Sigmoid colon (tissue), 7 donors: ENCODE data around the gene DNAI1. TPM values are rescaled to one million over a fixed set of nuclear protein-coding genes. Genes with fewer than 3 reads are reported as not detected.

Experiments
- DNase-seq: peaks from one replicate; pipeline ENCODE4 v3.0.0-alpha.2; 2019
- H3K27ac ChIP-seq, 4 donors: fragments of 200-600 bp; sonication (generic); one replicate each; pipeline ENCODE4 v1.5.1; 2016 to 2019; ENCODE audit warnings: mild to moderate bottlenecking in 1 of 4
- H3K27me3 ChIP-seq, 3 donors: fragments of 200-600 bp; sonication (generic); one replicate each; pipeline ENCODE4 v1.5.1; 2019; ENCODE audit warnings: mild to moderate bottlenecking in 1 of 3
- H3K36me3 ChIP-seq, 4 donors: fragments of 200-600 bp; sonication (generic); one replicate each; pipeline ENCODE4 v1.5.1; 2016 to 2019
- H3K4me1 ChIP-seq, 4 donors: fragments of 200-600 bp; sonication (generic); one replicate each; pipeline ENCODE4 v1.5.1; 2017 to 2019
- H3K4me3 ChIP-seq, 4 donors: fragments of 200-600 bp; sonication (generic); one replicate each; pipeline ENCODE4 v1.5.1; 2017 to 2019; ENCODE audit warnings: mild to moderate bottlenecking in 2 of 4, moderate library complexity in 1 of 4
- H3K9me3 ChIP-seq, 4 donors: fragments of 200-600 bp in 3 of 4; sonication (generic) in 3 of 4; one replicate each; pipeline versions ENCODE4 v1.5.1 to v1.6.1; 2013 to 2019
- CTCF ChIP-seq, 4 experiments: fragments of 450-650 bp in 3 of 4; fragments of 200-600 bp in 1 of 4; IDR thresholded peaks; one replicate each; pipeline ENCODE4 v1.5.1; 2016 to 2019; ENCODE audit warnings: antibody characterized with exemption in 4 of 4, mild to moderate bottlenecking in 3 of 4, moderate library complexity in 2 of 4
- EP300 ChIP-seq, 4 donors: sonication (generic); formaldehyde crosslinking; IDR thresholded peaks; one replicate each; pipeline ENCODE4 v1.6.1; 2017; ENCODE audit warnings: antibody characterized with exemption in 4 of 4
- POLR2A ChIP-seq, 2 donors: fragments of 450-650 bp; IDR thresholded peaks; one replicate each; pipeline ENCODE4 v1.6.1; 2016; ENCODE audit warnings: antibody characterized with exemption in 2 of 2, mild to moderate bottlenecking in 2 of 2, moderate library complexity in 2 of 2
- POLR2AphosphoS5 ChIP-seq, 4 donors: sonication (generic); formaldehyde crosslinking; IDR thresholded peaks; one replicate each; pipeline ENCODE4 v1.6.1; 2017; ENCODE audit warnings: antibody characterized with exemption in 4 of 4
- WGBS, 2 donors: extraction: QIAGEN DNeasy Blood & Tissue Kit; methylation state at CpG; one replicate each; pipeline ENCODE4 v1.1.7; 2013; 5-methylcytosine and 5-hydroxymethylcytosine counted together
- intact Hi-C: fragments of 100-400 bp; cut with DNase I; formaldehyde crosslinking; loops from one replicate; pipeline ENCODE4 v1.15.1; 2023
- polyA plus RNA-seq, 3 donors: library from polyadenylated mRNA; stranded (reverse); fragments of 200-250 nt; gene quantifications; one replicate each; pipeline ENCODE4 v1.2.3, GENCODE V29; 2013
- total RNA-seq, 4 donors: library from RNA; depleted of rRNA; stranded (reverse); fragments of >200 nt; gene quantifications; one replicate each; pipeline ENCODE4 v1.1.0, GENCODE V29; 2016
- donor health status: healthy with polysubstance abuse.
- donor health status: Bipolar disorder and iron deficiency.
- donor health status: healthy.

The DNAI1 gene
- total and polyA plus RNA-seq, 7 donors: under 0.01 to 0.01 TPM; not detected in 5

- no peaks in the 10 kb centered on the region for H3K36me3 ChIP-seq
- no peak for DNase-seq
- H3K9me3 ChIP-seq: no peaks in the 10 kb centered on the region
- no peak overlapping the region for H3K4me3 ChIP-seq
- WGBS, 2 donors: 87 to 89% methylated on average over 3 of the region's 3 CpGs
- TF ChIP-seq POLR2A (IDR thresholded peaks at IDR 0.05) (no peak), EP300 (IDR thresholded peaks at IDR 0.05) (no peak), POLR2AphosphoS5 (IDR thresholded peaks at IDR 0.05) (no peak), CTCF (IDR thresholded peaks at IDR 0.05) (no peak)
- peaks cover 0 to 40% (median 23%) of the 10 kb centered on the region in 4 donors for H3K4me1 ChIP-seq
- H3K27me3 ChIP-seq: no peaks in the 10 kb centered on the region
- H3K27ac ChIP-seq: peak overlapping the region in 1 of 4 donors; percentile 12
- intact Hi-C loops: loop anchor here (5.0 kb wide), 4 partner anchors 48 to 138 kb away; partner anchors contain the start of gene MYORG
These were observed 4.0 kb upstream of the DNAI1 start for GRCh38 chr9:34454571-34455065.

GRCh38 chr9:34456151-34456550, 2.5 kb upstream of the DNAI1 start:
- intact Hi-C loops: loop anchor here (5.0 kb wide), 4 partner anchors 46 to 136 kb away; partner anchors contain the start of gene MYORG
- no peak for TF ChIP-seq POLR2A (IDR thresholded peaks at IDR 0.05)
- TF ChIP-seq EP300 (IDR thresholded peaks at IDR 0.05): no peak
- TF ChIP-seq CTCF (IDR thresholded peaks at IDR 0.05): no peak
- no peak for TF ChIP-seq POLR2AphosphoS5 (IDR thresholded peaks at IDR 0.05)
- H3K4me3 ChIP-seq: no peak overlapping the region
- peaks cover 0 to 34% (median 23%) of the 10 kb centered on the region in 4 donors for H3K4me1 ChIP-seq
- no peak for DNase-seq
- no peak overlapping the region for H3K27ac ChIP-seq
- no peaks in the 10 kb centered on the region for H3K36me3 ChIP-seq
- H3K9me3 ChIP-seq: no peaks in the 10 kb centered on the region
- no peaks in the 10 kb centered on the region for H3K27me3 ChIP-seq
- 63 to 98% methylated on average over 1 of the region's 1 CpG for WGBS, 2 donors

GRCh38 chr9:34456746-34457145, 1.9 kb upstream of the DNAI1 start:
- peak overlapping the region in 3 of 4 donors; percentile 59 to 96 (median 76) for H3K4me3 ChIP-seq
- H3K9me3 ChIP-seq: no peaks in the 10 kb centered on the region
- 80 to 84% methylated on average over 4 of the region's 4 CpGs for WGBS, 2 donors
- peaks cover 0 to 32% (median 22%) of the 10 kb centered on the region in 4 donors for H3K4me1 ChIP-seq
- TF ChIP-seq POLR2AphosphoS5 (IDR thresholded peaks at IDR 0.05) (no peak), POLR2A (IDR thresholded peaks at IDR 0.05) (no peak), EP300 (IDR thresholded peaks at IDR 0.05) (no peak), CTCF (IDR thresholded peaks at IDR 0.05) (no peak)
- H3K27me3 ChIP-seq: no peaks in the 10 kb centered on the region
- H3K27ac ChIP-seq: peak overlapping the region; percentile 82 to 88 (median 84)
- intact Hi-C loops: loop anchor here (5.0 kb wide), 4 partner anchors 46 to 136 kb away; partner anchors contain the start of gene MYORG
- H3K36me3 ChIP-seq: no peaks in the 10 kb centered on the region
- no peak for DNase-seq

GRCh38 chr9:34457266-34458012, 1.2 kb upstream of the DNAI1 start:
- DNase-seq: peak; percentile 90
- peak overlapping the region; percentile 59 to 96 (median 70) for H3K4me3 ChIP-seq
- peak overlapping the region; percentile 82 to 88 (median 84) for H3K27ac ChIP-seq
- WGBS, 2 donors: 16 to 24% methylated on average over 48 of the region's 48 CpGs
- H3K9me3 ChIP-seq: no peaks in the 10 kb centered on the region
- H3K27me3 ChIP-seq: no peaks in the 10 kb centered on the region
- no peaks in the 10 kb centered on the region for H3K36me3 ChIP-seq
- peaks cover 0 to 32% (median 22%) of the 10 kb centered on the region in 4 donors for H3K4me1 ChIP-seq
- intact Hi-C loops: loop anchor here (1.0 to 5.0 kb wide), 6 partner anchors 45 to 155 kb away; partner anchors contain the start of genes ENHO, MYORG and RPP25L
- TF ChIP-seq CTCF (IDR thresholded peaks at IDR 0.05) (no peak), POLR2AphosphoS5 (IDR thresholded peaks at IDR 0.05) (peak; percentile 65 to 89 (median 82))
